Measurements from ENCODE around the gene LYZ. TPM values are rescaled to one million over a fixed set of nuclear protein-coding genes. Genes with fewer than 3 reads are reported as not detected.
A peak's percentile ranks its signal among the peaks of the same experiment; 100 is the strongest.
"Not testable (repeated sequence)": the region's sequence is repeated elsewhere in the genome, so short reads cannot be mapped to it uniquely, and the experiment has no call there.

The LYZ gene
- polyA plus RNA-seq (2012; ENCODE audit: low read depth, missing spikeins) = not detected

GRCh38 chr12:69348162-69348938, at the start of gene LYZ:
TSS of gene LYZ (plus strand) at chr12:69348381. CDS start at chr12:69348409, 28 bp downstream.
- FAIRE-seq (no peak), DNase-seq (ENCODE audit: insufficient read length, low spot score) (no peak)
- no peak for TF ChIP-seq POU2F2 (IDR thresholded peaks at IDR 0.05; ENCODE audit: low read depth, low read length)
- TF ChIP-seq POLR2A (IDR thresholded peaks at IDR 0.05; ENCODE audit: low read depth, low read length) = no peak
- TF ChIP-seq TAF1 (IDR thresholded peaks at IDR 0.05; ENCODE audit: low read depth, low read length) = no peak
- TF ChIP-seq SPI1 (IDR thresholded peaks at IDR 0.05; ENCODE audit: low read depth, low read length) = no peak
- no peak for TF ChIP-seq PAX5 (IDR thresholded peaks at IDR 0.05; ENCODE audit: insufficient read depth, low read length, severe bottlenecking)
- no peak for TF ChIP-seq POLR2AphosphoS5 (IDR thresholded peaks at IDR 0.05; ENCODE audit: low read depth, low read length)

GRCh38 chr12:69298947-69299346, 49.2 kb upstream of the LYZ start:
- no peak for TF ChIP-seq SPI1 (IDR thresholded peaks at IDR 0.05; ENCODE audit: low read depth, low read length)
- TF ChIP-seq POLR2AphosphoS5 (IDR thresholded peaks at IDR 0.05; ENCODE audit: low read depth, low read length) = no peak
- TF ChIP-seq POLR2A (IDR thresholded peaks at IDR 0.05; ENCODE audit: low read depth, low read length) = no peak
- no peak for TF ChIP-seq PAX5 (IDR thresholded peaks at IDR 0.05; ENCODE audit: insufficient read depth, low read length, severe bottlenecking)
- no peak for TF ChIP-seq POU2F2 (IDR thresholded peaks at IDR 0.05; ENCODE audit: low read depth, low read length)
- no peak for TF ChIP-seq TAF1 (IDR thresholded peaks at IDR 0.05; ENCODE audit: low read depth, low read length)
- DNase-seq (ENCODE audit: insufficient read length, low spot score) = no peak
- FAIRE-seq = no peak

- no peak for TF ChIP-seq SPI1 (IDR thresholded peaks at IDR 0.05; ENCODE audit: low read depth, low read length)
- TF ChIP-seq TAF1 (IDR thresholded peaks at IDR 0.05; ENCODE audit: low read depth, low read length) = no peak
- TF ChIP-seq PAX5 (IDR thresholded peaks at IDR 0.05; ENCODE audit: insufficient read depth, low read length, severe bottlenecking) = no peak
- no peak for FAIRE-seq
- no peak for DNase-seq (ENCODE audit: insufficient read length, low spot score)
Measured at GRCh38 chr12:69304284-69304683, 43.9 kb upstream of the LYZ start.

- DNase-seq (ENCODE audit: insufficient read length, low spot score) = no peak
- no peak for TF ChIP-seq POU2F2 (IDR thresholded peaks at IDR 0.05; ENCODE audit: low read depth, low read length)
- no peak for TF ChIP-seq POLR2AphosphoS5 (IDR thresholded peaks at IDR 0.05; ENCODE audit: low read depth, low read length)
- TF ChIP-seq SPI1 (IDR thresholded peaks at IDR 0.05; ENCODE audit: low read depth, low read length) = no peak
- no peak for FAIRE-seq
Measured at GRCh38 chr12:69309461-69309860, 38.7 kb upstream of the LYZ start.

- no peak for TF ChIP-seq POLR2AphosphoS5 (IDR thresholded peaks at IDR 0.05; ENCODE audit: low read depth, low read length)
- TF ChIP-seq PAX5 (IDR thresholded peaks at IDR 0.05; ENCODE audit: insufficient read depth, low read length, severe bottlenecking) = no peak
- TF ChIP-seq POU2F2 (IDR thresholded peaks at IDR 0.05; ENCODE audit: low read depth, low read length) = no peak
- no peak for TF ChIP-seq POLR2A (IDR thresholded peaks at IDR 0.05; ENCODE audit: low read depth, low read length)
- TF ChIP-seq TAF1 (IDR thresholded peaks at IDR 0.05; ENCODE audit: low read depth, low read length) = no peak
- TF ChIP-seq SPI1 (IDR thresholded peaks at IDR 0.05; ENCODE audit: low read depth, low read length) = no peak
- FAIRE-seq (no peak), DNase-seq (ENCODE audit: insufficient read length, low spot score) (no peak)
Measured at GRCh38 chr12:69313209-69313608, 35.0 kb upstream of the LYZ start.

- DNase-seq (ENCODE audit: insufficient read length, low spot score); FAIRE-seq: not testable (repeated sequence)
Measured at GRCh38 chr12:69316784-69317183, 31.4 kb upstream of the LYZ start.

- not testable (repeated sequence) for DNase-seq (ENCODE audit: insufficient read length, low spot score); FAIRE-seq
Measured at GRCh38 chr12:69317233-69317632, 30.9 kb upstream of the LYZ start.

GRCh38 chr12:69318225-69318624, 30.0 kb upstream of the LYZ start:
- no peak for TF ChIP-seq POLR2AphosphoS5 (IDR thresholded peaks at IDR 0.05; ENCODE audit: low read depth, low read length)
- FAIRE-seq = no peak
- DNase-seq (ENCODE audit: insufficient read length, low spot score) = no peak

- no peak for FAIRE-seq
- no peak for TF ChIP-seq PAX5 (IDR thresholded peaks at IDR 0.05; ENCODE audit: insufficient read depth, low read length, severe bottlenecking)
- no peak for TF ChIP-seq POU2F2 (IDR thresholded peaks at IDR 0.05; ENCODE audit: low read depth, low read length)
- TF ChIP-seq POLR2A (IDR thresholded peaks at IDR 0.05; ENCODE audit: low read depth, low read length) = no peak
- no peak for TF ChIP-seq POLR2AphosphoS5 (IDR thresholded peaks at IDR 0.05; ENCODE audit: low read depth, low read length)
- no peak for TF ChIP-seq TAF1 (IDR thresholded peaks at IDR 0.05; ENCODE audit: low read depth, low read length)
- no peak for TF ChIP-seq SPI1 (IDR thresholded peaks at IDR 0.05; ENCODE audit: low read depth, low read length)
- no peak for DNase-seq (ENCODE audit: insufficient read length, low spot score)
Measured at GRCh38 chr12:69321351-69321750, 26.8 kb upstream of the LYZ start.

- TF ChIP-seq POU2F2 (IDR thresholded peaks at IDR 0.05; ENCODE audit: low read depth, low read length) (no peak), SPI1 (IDR thresholded peaks at IDR 0.05; ENCODE audit: low read depth, low read length) (peak; percentile 98)
- DNase-seq (ENCODE audit: insufficient read length, low spot score) (no peak), FAIRE-seq (peak; percentile 67)
Measured at GRCh38 chr12:69324797-69325466, 23.2 kb upstream of the LYZ start.

- DNase-seq (ENCODE audit: insufficient read length, low spot score) = no peak
- TF ChIP-seq POLR2AphosphoS5 (IDR thresholded peaks at IDR 0.05; ENCODE audit: low read depth, low read length) (no peak), SPI1 (IDR thresholded peaks at IDR 0.05; ENCODE audit: low read depth, low read length) (no peak), PAX5 (IDR thresholded peaks at IDR 0.05; ENCODE audit: insufficient read depth, low read length, severe bottlenecking) (no peak), POLR2A (IDR thresholded peaks at IDR 0.05; ENCODE audit: low read depth, low read length) (no peak), TAF1 (IDR thresholded peaks at IDR 0.05; ENCODE audit: low read depth, low read length) (no peak), POU2F2 (IDR thresholded peaks at IDR 0.05; ENCODE audit: low read depth, low read length) (no peak)
- no peak for FAIRE-seq
Measured at GRCh38 chr12:69328426-69328825, 19.8 kb upstream of the LYZ start.

Measured in GM12891 (cell line).